Smooth muscle cell of the pulmonary artery (primary cell): ENCODE measurements around the gene OMA1. TPM values are rescaled to one million over a fixed set of nuclear protein-coding genes. Genes with fewer than 3 reads are reported as not detected.

Experiments
- total RNA-seq: library from RNA; depleted of rRNA; stranded (reverse); fragments of >200 nt; gene quantifications from 2 replicates; pipeline ENCODE4 v1.2.3, GENCODE V29; 2014

Gene OMA1
- 23.2 and 27.2 TPM in 2 replicates for total RNA-seq

DNA sequence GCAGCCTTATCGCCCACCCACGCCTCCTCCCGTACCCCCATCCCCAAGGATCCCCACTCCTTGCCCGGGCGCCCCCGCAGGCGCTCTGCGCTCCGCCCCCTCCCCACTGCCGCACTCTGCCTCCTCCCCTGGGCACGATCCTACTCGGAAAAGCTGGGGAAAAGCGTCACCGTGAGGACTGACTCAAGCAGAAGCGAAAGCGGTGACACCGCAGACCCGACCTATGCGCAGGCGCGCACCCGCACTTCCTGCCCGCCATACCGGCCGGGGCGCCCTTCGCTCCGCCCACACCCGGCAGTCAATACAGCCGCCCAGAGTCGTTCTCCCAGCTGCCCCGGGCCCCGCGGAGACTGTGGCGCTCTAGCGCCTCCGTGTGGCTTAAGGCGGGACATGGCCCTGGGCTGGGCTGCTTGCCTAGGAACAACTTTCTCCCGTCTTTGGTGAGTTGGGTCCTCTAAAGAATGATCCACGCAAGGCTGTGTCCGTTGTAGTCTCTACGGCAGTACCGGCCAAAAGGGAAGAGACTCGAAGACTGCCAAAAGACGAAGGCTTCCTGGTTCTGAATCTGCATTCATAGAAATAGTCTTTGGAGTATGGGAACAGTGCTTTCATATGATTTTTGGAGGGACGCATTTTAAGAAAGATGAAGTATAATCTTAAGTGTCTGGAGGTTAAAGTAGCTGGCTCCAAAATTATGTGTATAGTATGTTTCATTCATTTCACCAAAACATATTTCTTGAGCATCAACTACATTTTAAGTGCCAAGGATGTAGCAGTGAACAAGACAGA is at the start of gene OMA1:
Gene OMA1 (minus strand): TSS at position 207 of the 789 bp plus-strand sequence. CDS start 7,432 bp downstream, outside the sequence.

DNA sequence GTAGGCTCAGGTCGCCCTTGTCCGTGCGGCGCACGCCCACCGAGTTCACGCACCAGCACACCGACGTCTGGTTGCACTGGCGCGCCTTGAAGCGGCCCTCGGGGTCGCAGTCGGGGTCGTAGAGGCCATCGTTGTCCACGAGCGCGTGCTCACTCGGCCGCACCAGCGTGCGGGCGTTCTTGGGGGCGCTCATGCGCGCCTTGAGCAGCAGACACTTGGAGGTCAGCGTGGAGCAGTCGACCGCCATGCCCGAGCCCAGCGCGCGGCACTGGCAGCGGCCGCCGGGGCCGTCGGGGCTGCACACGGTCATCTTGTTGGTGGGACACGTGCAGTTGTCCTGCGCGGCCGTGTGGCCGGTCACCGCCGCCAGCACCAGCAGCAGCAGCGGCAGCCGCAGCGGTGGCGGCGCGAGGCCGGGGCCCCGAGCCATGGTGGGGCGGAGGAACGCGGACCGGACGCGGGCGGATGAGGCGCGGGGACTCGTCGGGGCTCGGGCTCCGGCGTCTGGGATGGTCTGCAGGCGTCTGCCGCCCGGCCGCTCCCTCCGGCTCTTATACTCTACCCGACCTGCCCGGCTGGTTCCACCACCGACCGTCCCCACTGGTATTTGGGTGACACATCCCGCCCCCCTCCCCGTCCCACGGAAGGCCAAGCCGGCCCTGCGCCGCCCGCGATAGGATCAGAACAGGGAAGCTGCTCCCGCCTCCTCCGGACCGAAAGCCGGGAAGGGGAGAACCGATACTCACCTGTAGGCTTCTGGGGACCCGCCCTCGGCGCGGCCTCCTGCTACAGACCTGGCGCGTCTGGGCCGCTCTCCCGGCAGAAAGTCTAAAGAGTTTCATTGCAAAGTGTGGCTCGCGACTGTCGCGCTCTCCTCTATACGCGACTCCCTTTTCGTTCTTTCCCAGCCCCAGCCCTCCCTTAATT is 30.5 kb upstream of the OMA1 start, which contains the start of gene TACSTD2:
Gene TACSTD2 (minus strand): TSS at position 526 of the 927 bp plus-strand sequence. CDS start 96 bp downstream, at position 430.

Other genes with a start within 250 kb of the OMA1 start
- 0.13 and 0.26 TPM in 2 replicates for gene TACSTD2, start 30.5 kb upstream of the OMA1 start, total RNA-seq
- gene MYSM1, start 153.3 kb upstream of the OMA1 start, total RNA-seq = 15.2 and 15.3 TPM in 2 replicates
- 95.2 and 108 TPM in 2 replicates for gene JUN, start 237.3 kb upstream of the OMA1 start, total RNA-seq